ENCODE data around the gene AXDND1. TPM values are rescaled to one million over a fixed set of nuclear protein-coding genes. Genes with fewer than 3 reads are reported as not detected.

AXDND1 gene
- total and polyA plus RNA-seq, 2 donors (not counting 1 experiment from before 2014, with no cell fraction given), result 0.05 to 0.17 TPM

DNA sequence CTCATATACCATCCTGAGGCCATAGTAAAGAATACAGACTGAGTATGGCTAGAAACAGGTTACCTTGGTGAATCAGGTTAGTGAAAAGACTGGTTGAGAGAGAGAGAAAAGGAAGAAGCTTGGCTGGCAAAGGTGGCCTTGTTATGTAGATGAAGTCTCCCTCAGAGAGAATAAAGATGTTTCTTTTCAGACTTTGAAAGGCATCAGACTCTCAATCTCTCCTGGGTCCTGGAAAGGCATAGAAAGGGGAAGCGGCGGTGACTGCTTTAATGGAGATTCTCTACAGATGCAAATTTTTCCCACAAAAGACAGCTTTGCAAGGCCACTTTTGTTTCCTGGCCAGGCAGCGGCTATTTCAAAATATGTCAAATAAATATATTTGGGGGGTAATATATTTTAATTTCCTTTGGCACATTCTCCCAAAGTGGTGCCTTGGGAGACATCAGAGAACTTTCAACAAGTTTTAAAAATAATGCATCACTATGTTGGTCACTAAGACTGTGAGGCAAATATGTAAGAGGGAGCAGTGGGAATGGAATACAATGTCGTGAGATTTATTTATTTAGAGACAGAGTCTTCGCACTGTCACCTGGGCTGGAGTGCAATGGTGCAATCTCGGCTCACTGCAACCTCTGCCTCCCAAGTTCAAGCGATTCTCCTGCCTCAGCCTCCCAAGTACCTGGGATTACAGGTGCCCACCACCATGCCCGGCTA, 163.9 kb downstream of the AXDND1 start:
- Histone ChIP-seq H3K9me3 (ENCODE audit: control insufficient read depth, insufficient read depth, low read depth, low read length) (no peaks in the 10 kb centered on the region), H3K4me1 (ENCODE audit: control insufficient read depth, extremely low read depth, insufficient read depth, low read length) (no peaks in the 10 kb centered on the region), H3K4me2 (ENCODE audit: extremely low read depth, insufficient read depth, low read length) (no peak overlapping the region), H4K20me1 (ENCODE audit: control insufficient read depth, extremely low read depth, insufficient read depth, low read length) (no peaks in the 10 kb centered on the region), H3K79me2 (ENCODE audit: control insufficient read depth, insufficient read depth, low read length) (no peaks in the 10 kb centered on the region), H2AFZ (ENCODE audit: low read length) (no peak overlapping the region), H3K9ac (ENCODE audit: insufficient read depth, low read length) (no peak overlapping the region), H3K4me3 (replicated peaks in 1 of 4; ENCODE audit: control extremely low read depth in 1 of 4, insufficient read depth in 1 of 4, low read depth in 3 of 4, low read length in 4 of 4) (no peak overlapping the region), H3K27ac (ENCODE audit: insufficient read depth, low read length) (no peak overlapping the region), H3K36me3 (ENCODE audit: control insufficient read depth, insufficient read depth, low read length) (no peaks in the 10 kb centered on the region), H3K27me3 (ENCODE audit: control insufficient read depth, insufficient read depth, low read length) (no peaks in the 10 kb centered on the region)
- no peak for DNase-seq (ENCODE audit: low read depth in 2 of 2)
- TF ChIP-seq, protein P1, sequence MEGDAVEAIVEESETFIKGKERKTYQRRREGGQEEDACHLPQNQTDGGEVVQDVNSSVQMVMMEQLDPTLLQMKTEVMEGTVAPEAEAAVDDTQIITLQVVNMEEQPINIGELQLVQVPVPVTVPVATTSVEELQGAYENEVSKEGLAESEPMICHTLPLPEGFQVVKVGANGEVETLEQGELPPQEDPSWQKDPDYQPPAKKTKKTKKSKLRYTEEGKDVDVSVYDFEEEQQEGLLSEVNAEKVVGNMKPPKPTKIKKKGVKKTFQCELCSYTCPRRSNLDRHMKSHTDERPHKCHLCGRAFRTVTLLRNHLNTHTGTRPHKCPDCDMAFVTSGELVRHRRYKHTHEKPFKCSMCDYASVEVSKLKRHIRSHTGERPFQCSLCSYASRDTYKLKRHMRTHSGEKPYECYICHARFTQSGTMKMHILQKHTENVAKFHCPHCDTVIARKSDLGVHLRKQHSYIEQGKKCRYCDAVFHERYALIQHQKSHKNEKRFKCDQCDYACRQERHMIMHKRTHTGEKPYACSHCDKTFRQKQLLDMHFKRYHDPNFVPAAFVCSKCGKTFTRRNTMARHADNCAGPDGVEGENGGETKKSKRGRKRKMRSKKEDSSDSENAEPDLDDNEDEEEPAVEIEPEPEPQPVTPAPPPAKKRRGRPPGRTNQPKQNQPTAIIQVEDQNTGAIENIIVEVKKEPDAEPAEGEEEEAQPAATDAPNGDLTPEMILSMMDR (conservative IDR thresholded peaks at IDR 0.05 in 1 of 2, IDR thresholded peaks at IDR 0.05 in 1 of 2; ENCODE audit: low read depth in 1 of 2, low read length in 2 of 2), result no peak
- TF ChIP-seq EZH2 (IDR thresholded peaks at IDR 0.05; ENCODE audit: low read length, missing control alignments), result no peak

- no peak overlapping the region for H3K4me3 ChIP-seq (replicated peaks in 1 of 4; ENCODE audit: control extremely low read depth in 1 of 4, insufficient read depth in 1 of 4, low read depth in 3 of 4, low read length in 4 of 4)
- no peak overlapping the region for H3K9ac ChIP-seq (ENCODE audit: insufficient read depth, low read length)
- no peak overlapping the region for H2AFZ ChIP-seq (ENCODE audit: low read length)
- H3K27ac ChIP-seq (ENCODE audit: insufficient read depth, low read length), result no peak overlapping the region
- H3K4me1 ChIP-seq (ENCODE audit: control insufficient read depth, extremely low read depth, insufficient read depth, low read length), result no peaks in the 10 kb centered on the region
- TF ChIP-seq EZH2 (IDR thresholded peaks at IDR 0.05; ENCODE audit: low read length, missing control alignments), result no peak
- TF ChIP-seq, protein P1 (conservative IDR thresholded peaks at IDR 0.05 in 1 of 2, IDR thresholded peaks at IDR 0.05 in 1 of 2; ENCODE audit: low read depth in 1 of 2, low read length in 2 of 2), result no peak
- no peak overlapping the region for H3K4me2 ChIP-seq (ENCODE audit: extremely low read depth, insufficient read depth, low read length)
- no peaks in the 10 kb centered on the region for H3K27me3 ChIP-seq (ENCODE audit: control insufficient read depth, insufficient read depth, low read length)
- H3K9me3 ChIP-seq (ENCODE audit: control insufficient read depth, insufficient read depth, low read depth, low read length), result no peaks in the 10 kb centered on the region
- no peaks in the 10 kb centered on the region for H3K36me3 ChIP-seq (ENCODE audit: control insufficient read depth, insufficient read depth, low read length)
- no peak for DNase-seq (ENCODE audit: low read depth in 2 of 2)
- no peaks in the 10 kb centered on the region for H4K20me1 ChIP-seq (ENCODE audit: control insufficient read depth, extremely low read depth, insufficient read depth, low read length)
- H3K79me2 ChIP-seq (ENCODE audit: control insufficient read depth, insufficient read depth, low read length), result no peaks in the 10 kb centered on the region
These were observed 164.6 kb downstream of the AXDND1 start for GRCh38 chr1:179530352-179530751.

GRCh38 chr1:179541774-179542173, 176.0 kb downstream of the AXDND1 start:
- Histone ChIP-seq H3K36me3 (ENCODE audit: control insufficient read depth, insufficient read depth, low read length) (no peaks in the 10 kb centered on the region), H3K9ac (ENCODE audit: insufficient read depth, low read length) (no peak overlapping the region), H2AFZ (ENCODE audit: low read length) (no peak overlapping the region), H3K9me3 (ENCODE audit: control insufficient read depth, insufficient read depth, low read depth, low read length) (no peaks in the 10 kb centered on the region), H3K27me3 (ENCODE audit: control insufficient read depth, insufficient read depth, low read length) (no peaks in the 10 kb centered on the region), H3K4me3 (replicated peaks in 1 of 4; ENCODE audit: control extremely low read depth in 1 of 4, insufficient read depth in 1 of 4, low read depth in 3 of 4, low read length in 4 of 4) (no peak overlapping the region), H3K27ac (ENCODE audit: insufficient read depth, low read length) (no peak overlapping the region), H3K4me2 (ENCODE audit: extremely low read depth, insufficient read depth, low read length) (no peak overlapping the region), H3K4me1 (ENCODE audit: control insufficient read depth, extremely low read depth, insufficient read depth, low read length) (no peaks in the 10 kb centered on the region), H4K20me1 (ENCODE audit: control insufficient read depth, extremely low read depth, insufficient read depth, low read length) (no peaks in the 10 kb centered on the region), H3K79me2 (ENCODE audit: control insufficient read depth, insufficient read depth, low read length) (no peaks in the 10 kb centered on the region)
- TF ChIP-seq, protein P1 (conservative IDR thresholded peaks at IDR 0.05 in 1 of 2, IDR thresholded peaks at IDR 0.05 in 1 of 2; ENCODE audit: low read depth in 1 of 2, low read length in 2 of 2), result no peak
- no peak for TF ChIP-seq EZH2 (IDR thresholded peaks at IDR 0.05; ENCODE audit: low read length, missing control alignments)
- DNase-seq (ENCODE audit: low read depth in 2 of 2), result no peak

Measured in fibroblast of lung (primary cell).